Mesothelial cell of epicardium (in vitro differentiated cells): ENCODE data around the gene SRPK1. TPM values are rescaled to one million over a fixed set of nuclear protein-coding genes. Genes with fewer than 3 reads are reported as not detected.

Experiments
- DNase-seq, 2 experiments: peaks; one replicate each; pipeline ENCODE4 v3.0.0; 2021; ENCODE audit warnings: low spot score in 2 of 2; ENCODE audit not compliant: unreplicated experiment in 2 of 2
- H3K27ac Mint-ChIP-seq: 2 replicates; pipeline ENCODE4 v1.8.0; 2021; ENCODE audit warnings: mixed read lengths
- H3K27me3 Mint-ChIP-seq: 2 replicates; pipeline ENCODE4 v1.8.0; 2021; ENCODE audit warnings: low read depth, mixed read lengths
- H3K36me3 Mint-ChIP-seq: 2 replicates; pipeline ENCODE4 v1.8.0; 2021; ENCODE audit warnings: mixed read lengths
- H3K4me1 Mint-ChIP-seq: 2 replicates; pipeline ENCODE4 v1.8.0; 2021; ENCODE audit warnings: mixed read lengths
- H3K4me3 Mint-ChIP-seq: 2 replicates; pipeline ENCODE4 v1.8.0; 2021; ENCODE audit warnings: mild to moderate bottlenecking, moderate library complexity, mixed read lengths
- H3K9me3 Mint-ChIP-seq: 2 replicates; pipeline ENCODE4 v1.8.0; 2021; ENCODE audit warnings: mixed read lengths
- total RNA-seq: library from RNA; stranded (reverse); gene quantifications from 3 replicates; pipeline ENCODE4 v1.2.1, GENCODE V29; 2021
- TF ChIP-seq, protein P1 (sequence below): fragments of 200-600 bp; sonication (generic); IDR thresholded peaks from one replicate; pipeline ENCODE4 v1.5.0; 2021; ENCODE audit warnings: antibody characterized with exemption; ENCODE audit not compliant: unreplicated experiment

Gene SRPK1
- total RNA-seq, 1 donor from 2014 or later = 70.2 TPM

DNA sequence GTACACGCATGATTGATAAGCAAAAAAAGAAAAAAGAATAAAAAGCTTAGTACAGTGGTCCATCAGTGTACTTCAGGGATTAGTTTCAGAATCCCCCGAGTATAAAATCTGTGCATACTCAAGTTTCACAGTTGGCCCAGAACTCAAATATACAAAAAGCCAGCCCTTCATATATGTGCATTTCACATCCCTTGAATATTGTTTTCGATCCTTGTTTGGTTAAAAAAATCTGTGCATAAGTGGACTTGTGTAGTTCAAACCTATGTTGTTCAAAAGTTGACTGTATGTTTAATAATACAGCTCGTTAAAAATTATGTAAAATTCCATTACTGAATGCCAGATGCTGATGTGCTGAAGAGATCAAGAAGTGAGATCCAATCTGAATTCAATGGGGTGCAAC lies 61.5 kb downstream of the SRPK1 start:
- Mint-ChIP-seq H3K27ac (no peak overlapping the region), H3K9me3 (peaks cover 9% of the 10 kb centered on the region), H3K4me3 (no peak overlapping the region), H3K27me3 (no peaks in the 10 kb centered on the region), H3K4me1 (no peaks in the 10 kb centered on the region), H3K36me3 (peaks cover 50% of the 10 kb centered on the region)
- no peak for DNase-seq
- TF ChIP-seq, protein P1, sequence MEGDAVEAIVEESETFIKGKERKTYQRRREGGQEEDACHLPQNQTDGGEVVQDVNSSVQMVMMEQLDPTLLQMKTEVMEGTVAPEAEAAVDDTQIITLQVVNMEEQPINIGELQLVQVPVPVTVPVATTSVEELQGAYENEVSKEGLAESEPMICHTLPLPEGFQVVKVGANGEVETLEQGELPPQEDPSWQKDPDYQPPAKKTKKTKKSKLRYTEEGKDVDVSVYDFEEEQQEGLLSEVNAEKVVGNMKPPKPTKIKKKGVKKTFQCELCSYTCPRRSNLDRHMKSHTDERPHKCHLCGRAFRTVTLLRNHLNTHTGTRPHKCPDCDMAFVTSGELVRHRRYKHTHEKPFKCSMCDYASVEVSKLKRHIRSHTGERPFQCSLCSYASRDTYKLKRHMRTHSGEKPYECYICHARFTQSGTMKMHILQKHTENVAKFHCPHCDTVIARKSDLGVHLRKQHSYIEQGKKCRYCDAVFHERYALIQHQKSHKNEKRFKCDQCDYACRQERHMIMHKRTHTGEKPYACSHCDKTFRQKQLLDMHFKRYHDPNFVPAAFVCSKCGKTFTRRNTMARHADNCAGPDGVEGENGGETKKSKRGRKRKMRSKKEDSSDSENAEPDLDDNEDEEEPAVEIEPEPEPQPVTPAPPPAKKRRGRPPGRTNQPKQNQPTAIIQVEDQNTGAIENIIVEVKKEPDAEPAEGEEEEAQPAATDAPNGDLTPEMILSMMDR = no peak

DNA sequence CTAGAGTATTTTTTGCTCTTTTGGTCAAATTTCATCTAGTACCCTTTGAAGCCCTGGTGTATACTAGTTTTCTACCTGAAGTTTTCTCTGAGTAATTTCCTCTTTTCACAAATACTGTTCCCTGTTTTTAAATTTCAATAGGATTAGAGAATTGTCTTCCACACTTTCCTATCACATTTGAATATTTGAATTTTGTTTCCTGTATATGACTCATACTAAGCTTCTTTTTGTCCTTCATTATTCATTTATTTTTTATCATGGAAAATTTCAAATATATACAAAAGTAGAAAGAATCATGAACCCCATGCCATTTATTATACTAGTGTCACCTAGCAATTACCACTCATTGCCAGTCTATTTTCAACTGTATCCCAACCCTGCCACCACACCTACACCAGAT lies 63.0 kb downstream of the SRPK1 start:
- TF ChIP-seq, protein P1 = no peak
- Mint-ChIP-seq H3K27ac (no peak overlapping the region), H3K9me3 (no peaks in the 10 kb centered on the region), H3K4me1 (no peaks in the 10 kb centered on the region), H3K36me3 (peaks cover 49% of the 10 kb centered on the region), H3K4me3 (no peak overlapping the region), H3K27me3 (no peaks in the 10 kb centered on the region)
- DNase-seq = no peak

DNA sequence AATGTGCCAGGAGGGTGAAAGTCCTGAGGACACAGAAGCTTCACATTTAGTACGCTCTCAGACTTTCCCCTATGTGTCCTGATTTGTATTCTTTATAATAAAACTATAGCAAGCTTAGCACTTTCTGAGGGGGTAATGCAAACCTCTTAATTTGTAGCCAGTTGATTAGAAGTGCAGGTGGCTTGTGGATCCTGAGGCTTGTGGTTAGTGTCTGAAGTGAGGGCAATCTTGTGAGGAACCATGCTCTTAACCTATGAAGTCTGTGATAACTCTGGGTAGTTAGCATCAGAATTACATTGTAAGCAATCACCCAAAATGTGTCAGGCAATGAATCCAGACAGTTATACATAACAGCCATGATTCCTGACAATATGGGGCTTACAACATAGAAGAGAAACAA lies 64.6 kb downstream of the SRPK1 start:
- DNase-seq = no peak
- Mint-ChIP-seq H3K27ac (no peak overlapping the region), H3K9me3 (no peaks in the 10 kb centered on the region), H3K27me3 (no peaks in the 10 kb centered on the region), H3K4me3 (no peak overlapping the region), H3K36me3 (peaks cover 49% of the 10 kb centered on the region), H3K4me1 (no peaks in the 10 kb centered on the region)
- TF ChIP-seq, protein P1 = no peak

DNA sequence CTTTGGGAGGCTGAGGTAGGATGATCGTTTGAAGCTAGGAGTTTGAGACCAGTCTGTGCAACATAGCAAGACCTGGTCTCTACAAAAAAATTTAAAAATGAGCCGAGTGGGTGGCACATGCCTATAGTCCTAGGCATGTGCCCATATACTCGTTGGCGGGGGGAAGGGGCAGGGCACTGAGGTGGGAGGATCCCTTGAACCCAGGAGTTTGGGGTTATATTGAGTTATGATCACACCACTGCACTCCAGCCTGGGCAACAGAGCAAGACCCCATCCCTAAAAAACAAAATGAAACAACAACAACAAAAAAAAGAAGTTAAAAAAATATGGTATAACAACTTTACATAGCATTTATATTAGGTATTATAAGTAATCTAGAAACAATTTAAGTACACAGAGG lies 67.9 kb downstream of the SRPK1 start:
- peaks cover 8% of the 10 kb centered on the region for H3K9me3 Mint-ChIP-seq
- no peak for DNase-seq
- no peak overlapping the region for H3K27ac Mint-ChIP-seq
- no peak overlapping the region for H3K4me3 Mint-ChIP-seq
- H3K4me1 Mint-ChIP-seq = no peaks in the 10 kb centered on the region
- TF ChIP-seq, protein P1 = no peak
- no peaks in the 10 kb centered on the region for H3K27me3 Mint-ChIP-seq
- peaks cover 61% of the 10 kb centered on the region for H3K36me3 Mint-ChIP-seq

DNA sequence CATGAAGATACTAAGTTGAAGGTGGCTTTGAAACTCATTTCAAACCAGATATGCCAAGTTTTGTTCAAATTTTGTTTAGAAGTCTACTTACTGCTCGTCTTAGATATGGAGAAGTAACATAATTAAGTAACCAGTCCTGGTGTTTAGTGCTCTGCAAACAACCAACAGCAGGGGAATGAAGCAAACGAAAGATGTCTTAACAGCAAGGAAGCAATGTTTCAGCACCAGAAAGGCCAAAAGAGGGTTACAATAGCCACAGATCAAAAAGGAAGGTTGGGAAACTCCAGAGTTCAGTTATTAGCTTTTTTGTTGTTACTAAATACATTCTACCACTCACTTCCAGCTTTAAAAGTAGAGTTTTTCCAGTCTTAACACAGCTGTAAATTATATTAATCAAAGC lies 70.7 kb downstream of the SRPK1 start:
- no peaks in the 10 kb centered on the region for H3K4me1 Mint-ChIP-seq
- H3K9me3 Mint-ChIP-seq = peaks cover 8% of the 10 kb centered on the region
- H3K27ac Mint-ChIP-seq = no peak overlapping the region
- H3K27me3 Mint-ChIP-seq = no peaks in the 10 kb centered on the region
- DNase-seq = no peak
- H3K4me3 Mint-ChIP-seq = no peak overlapping the region
- TF ChIP-seq, protein P1 = no peak
- peaks cover 65% of the 10 kb centered on the region for H3K36me3 Mint-ChIP-seq

DNA sequence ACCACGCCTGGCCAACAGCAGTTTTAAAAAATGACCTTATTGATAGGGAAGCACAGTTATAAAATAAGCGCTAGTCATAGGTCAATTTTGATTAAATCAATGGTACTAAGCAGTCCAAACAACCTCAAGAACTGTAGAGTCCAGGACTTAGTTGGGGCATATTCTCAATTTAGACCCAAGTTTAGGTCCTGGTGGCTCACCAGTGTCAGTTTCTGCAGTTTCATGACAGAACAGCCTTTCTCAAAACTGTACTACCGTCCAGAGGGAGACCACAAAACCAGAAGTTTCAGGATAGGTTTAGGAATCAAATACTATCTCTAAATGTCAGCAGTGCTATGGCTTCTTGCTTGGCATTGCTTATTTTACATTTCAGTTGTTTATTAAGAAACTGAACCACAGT lies 76.6 kb downstream of the SRPK1 start:
- Mint-ChIP-seq H3K36me3 (peaks cover 57% of the 10 kb centered on the region), H3K4me3 (no peak overlapping the region), H3K27ac (no peak overlapping the region), H3K27me3 (no peaks in the 10 kb centered on the region), H3K4me1 (no peaks in the 10 kb centered on the region), H3K9me3 (peaks cover 8% of the 10 kb centered on the region)
- no peak for DNase-seq
- TF ChIP-seq, protein P1 = no peak
